ENCODE data around the gene FAM117A.
"Not testable (repeated sequence)": the region's sequence is repeated elsewhere in the genome, so short reads cannot be mapped to it uniquely, and the experiment has no call there.

FAM117A gene

GRCh38 chr17:49739641-49740271 is 24.2 kb downstream of the FAM117A start:
- no peak for DNase-seq

GRCh38 chr17:49738456-49739163 is 25.3 kb downstream of the FAM117A start:
- DNase-seq: no peak

DNA sequence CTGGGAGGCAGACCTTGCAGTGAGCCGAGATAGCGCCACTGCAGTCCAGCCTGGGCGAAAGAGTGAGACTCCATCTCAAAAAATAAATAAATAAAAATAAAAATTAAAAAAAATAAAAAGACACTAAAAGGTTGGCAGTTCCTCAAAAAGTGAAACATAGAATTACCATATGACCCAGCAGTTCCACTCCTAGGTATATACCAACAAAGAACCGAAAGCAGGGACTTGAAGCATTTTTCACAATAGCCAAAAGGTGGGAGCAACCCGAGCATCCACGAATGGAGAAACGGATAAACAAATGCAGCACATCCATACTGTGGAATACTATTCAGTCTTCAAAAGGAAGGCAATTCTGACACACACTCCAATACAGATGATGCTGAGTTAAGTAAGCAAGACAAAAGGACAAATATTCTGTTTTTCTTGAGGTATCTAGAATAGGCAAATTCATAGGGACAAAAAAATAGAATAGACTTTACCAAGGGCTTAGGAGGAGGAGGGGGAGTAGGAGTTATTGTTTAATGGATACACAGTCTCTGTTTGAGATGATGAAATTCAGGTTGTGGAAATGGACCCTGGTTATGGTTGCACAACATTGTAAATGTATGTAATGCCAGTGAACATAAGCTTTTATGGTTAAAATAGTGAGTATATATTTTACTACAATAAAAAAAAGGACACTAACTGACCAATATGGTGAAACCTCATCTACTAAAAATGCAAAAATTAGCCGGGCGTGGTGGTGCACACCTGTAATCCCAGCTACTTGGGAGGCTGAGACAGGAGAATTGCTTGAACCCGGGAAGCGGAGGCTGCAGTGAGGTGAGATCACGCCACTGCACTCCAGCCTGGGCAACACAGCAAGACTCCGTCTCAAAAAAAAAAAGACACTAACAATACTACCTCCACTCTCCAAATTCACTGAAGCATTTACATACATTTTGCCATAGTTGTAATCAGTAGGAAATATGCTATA is 29.1 kb downstream of the FAM117A start:
- DNase-seq: no peak

DNA sequence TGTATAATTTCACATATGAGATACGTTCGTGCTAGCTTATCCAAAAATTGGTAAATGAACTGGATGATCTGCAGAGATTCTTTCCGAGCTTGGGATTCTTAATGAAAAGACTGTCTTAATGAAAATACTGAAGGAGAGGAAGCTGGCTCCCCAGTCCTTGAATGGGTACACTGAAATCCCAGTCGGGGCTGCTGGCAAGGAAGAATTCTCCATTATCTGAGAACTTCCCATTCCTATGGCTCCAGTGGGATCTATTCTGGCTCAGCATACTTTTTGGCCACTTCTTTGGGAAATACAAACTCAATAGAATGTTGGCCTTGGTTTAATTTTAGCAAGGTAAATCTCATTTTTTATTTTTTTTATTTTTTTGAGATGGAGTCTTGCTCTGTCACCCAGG is 32.5 kb downstream of the FAM117A start:
- DNase-seq: no peak

- no peak for DNase-seq
Observed at GRCh38 chr17:49730785-49731434, 33.0 kb downstream of the FAM117A start.

DNA sequence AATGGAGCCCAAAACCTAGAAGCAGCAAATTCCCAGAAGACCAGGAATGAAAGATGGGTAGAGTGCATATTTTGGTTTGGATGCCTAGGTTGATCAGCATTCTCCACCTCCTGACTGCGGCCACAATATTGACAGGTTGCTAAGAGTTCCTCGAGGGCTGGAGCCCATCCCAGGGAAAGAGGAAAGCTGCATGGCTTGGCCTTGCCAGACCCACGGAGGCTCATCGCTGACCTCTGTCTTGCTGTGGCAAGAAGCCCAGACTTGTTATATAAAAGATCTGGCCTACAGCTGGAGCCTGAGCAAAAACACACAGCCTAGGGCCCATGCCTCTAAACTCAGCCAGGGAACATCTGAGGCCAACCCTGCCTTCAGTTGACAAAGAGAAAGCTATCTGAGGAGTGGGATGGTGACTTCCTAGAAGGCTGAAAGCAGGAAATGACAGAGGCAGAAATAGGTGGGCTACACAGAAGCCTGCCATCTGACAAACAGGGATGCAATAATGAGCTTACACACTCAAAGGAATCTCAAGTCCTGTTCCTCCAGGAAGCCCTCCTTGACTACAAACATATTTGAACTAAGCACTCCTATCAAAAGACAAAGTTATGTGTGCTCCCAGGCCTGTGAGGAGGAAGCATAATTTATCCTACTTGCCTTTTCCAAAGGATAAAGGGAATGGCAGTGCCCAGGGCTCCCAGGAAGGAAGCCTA is 33.7 kb downstream of the FAM117A start:
- DNase-seq: peak; percentile 32

GRCh38 chr17:49729069-49729468 is 34.9 kb downstream of the FAM117A start:
- no peak for DNase-seq

DNA sequence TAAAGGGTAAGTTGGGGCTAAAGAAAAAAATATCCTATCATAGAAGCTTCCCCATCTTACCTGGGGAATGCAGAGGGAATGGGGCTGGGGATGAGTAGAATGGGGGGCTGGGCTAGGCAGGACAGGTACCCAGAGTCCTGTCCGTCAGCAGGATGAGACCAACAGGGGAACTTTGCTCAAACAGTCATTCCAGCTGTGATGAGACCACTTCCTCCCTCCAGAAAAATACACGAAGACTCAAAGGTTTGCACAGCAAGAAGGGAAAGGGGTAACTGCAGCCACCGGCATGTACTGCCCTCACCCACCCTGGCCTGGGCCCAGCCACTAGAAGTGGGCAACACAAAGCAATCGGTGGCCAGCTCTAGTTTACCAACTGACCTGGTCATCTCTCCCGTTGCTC is 35.5 kb downstream of the FAM117A start:
- DNase-seq: no peak

- no peak for DNase-seq
Observed at GRCh38 chr17:49727380-49727779, 36.6 kb downstream of the FAM117A start.

DNA sequence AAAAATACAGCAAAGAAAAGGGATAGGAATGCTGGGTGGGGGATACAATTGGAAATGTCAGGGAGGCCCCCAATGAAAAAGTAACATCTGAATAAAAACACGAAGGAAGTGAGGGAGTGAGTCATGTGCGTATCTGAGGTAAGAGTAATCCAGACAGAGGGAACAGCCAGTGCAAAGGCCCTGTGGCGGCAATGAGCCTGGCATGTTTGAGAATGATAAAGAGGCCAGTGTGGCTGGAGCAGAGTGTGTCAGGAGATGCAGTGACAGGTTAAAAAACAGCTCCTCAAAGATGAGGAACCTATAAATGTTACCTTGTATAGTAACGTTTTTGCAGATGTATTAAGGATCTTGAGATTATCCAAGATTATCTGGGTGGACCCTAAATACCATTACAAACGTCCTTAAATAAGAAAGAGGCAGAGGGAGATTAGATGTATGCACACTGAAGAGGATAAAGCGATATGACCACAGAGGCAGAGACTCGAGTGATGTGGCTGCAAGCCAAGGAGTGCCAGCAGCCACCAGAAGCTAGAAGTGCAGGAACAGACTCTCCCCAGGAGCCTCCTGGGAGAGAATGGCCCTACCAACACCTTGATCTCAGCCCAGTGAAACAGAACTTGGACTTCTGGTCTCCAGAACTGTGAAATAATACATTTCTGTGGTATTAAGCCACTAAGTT is 38.3 kb downstream of the FAM117A start:
- no peak for DNase-seq

DNA sequence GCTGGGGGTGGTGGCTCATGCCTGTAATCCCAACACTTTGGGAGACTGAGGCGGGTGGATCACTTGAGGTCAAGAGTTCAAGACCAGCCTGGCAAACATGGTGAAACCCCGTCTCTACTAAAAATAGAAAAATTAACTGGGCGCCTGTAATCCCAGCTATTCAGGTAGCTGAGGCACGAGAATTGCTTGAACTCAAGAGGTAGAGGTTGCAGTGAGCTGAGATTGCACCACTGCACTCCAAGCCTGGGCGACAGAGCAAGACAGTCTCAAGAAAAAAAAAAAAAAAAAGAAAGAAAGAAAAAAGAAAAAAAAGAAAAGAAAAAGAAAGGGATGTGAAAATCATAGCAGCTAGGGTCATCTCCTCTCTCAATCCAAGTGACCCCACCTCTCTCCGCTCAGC is 39.4 kb downstream of the FAM117A start:
- DNase-seq: not testable (repeated sequence)

DNA sequence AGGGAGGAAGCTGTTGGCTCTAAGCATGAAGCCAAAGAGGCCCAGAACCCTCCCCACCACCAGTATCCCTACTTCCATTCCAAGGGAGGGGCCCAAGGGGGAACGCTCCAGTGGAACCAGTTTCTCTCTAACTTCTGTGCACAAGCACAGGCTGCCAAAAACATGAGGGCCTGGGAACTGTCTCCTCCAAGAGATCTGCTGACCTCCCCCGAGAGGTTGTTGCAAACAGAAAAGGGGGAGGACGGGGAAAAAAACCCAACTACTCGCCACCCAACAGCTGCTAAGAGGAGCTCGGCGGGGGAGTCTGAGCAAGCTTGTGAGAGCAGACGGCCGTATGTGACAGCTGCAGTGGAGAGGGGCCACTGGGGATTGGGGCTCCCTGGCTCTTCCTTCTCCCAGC is 40.5 kb downstream of the FAM117A start:
- no peak for DNase-seq

DNA sequence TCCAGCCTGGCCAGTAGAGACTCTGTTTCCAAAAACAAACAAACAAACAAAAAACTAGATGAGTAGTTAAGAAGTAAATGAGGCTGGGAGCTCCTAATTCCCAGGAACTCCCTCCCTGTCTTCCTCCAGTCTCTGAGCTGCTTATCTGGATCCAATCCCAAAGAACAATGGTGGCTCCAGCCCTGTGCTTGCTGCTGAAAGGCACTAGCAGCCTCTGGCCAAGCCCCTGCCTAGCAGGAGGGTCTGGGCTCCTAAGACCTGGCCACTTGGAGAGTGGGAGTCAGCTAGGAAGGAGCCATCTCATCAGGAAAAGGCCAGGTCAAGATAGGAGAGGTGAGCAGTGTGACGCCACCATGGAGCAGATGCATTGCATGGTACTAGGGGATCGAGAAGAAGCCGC is 41.9 kb downstream of the FAM117A start:
- no peak for DNase-seq

DNA sequence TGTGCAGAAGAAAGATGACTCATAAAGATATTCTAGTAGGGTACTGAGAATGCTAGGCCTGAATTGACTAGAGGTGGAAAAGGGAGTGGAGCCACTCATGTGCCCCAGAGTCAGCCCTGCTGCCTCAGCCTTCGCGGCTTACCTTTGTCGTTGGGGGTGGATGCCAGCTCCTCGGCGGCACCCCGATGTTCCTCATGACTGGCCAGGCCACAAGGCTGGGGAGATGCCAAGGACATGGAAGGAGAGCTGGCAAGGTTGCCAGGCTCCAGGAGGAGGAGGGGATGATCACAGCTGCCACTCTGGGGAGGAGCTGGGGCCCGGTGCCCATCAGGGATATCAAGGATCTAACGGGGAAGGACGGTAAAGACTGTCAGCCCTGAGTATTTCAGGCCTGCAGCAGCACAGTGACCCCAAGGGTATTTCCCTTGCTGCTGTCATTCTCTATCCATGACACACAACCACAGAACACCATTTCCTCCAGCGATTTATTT is 46.5 kb downstream of the FAM117A start:
- no peak for DNase-seq

GRCh38 chr17:49716668-49717364 is 47.1 kb downstream of the FAM117A start:
- no peak for DNase-seq

- no peak for DNase-seq
Observed at GRCh38 chr17:49715717-49716279, 48.1 kb downstream of the FAM117A start.

- no peak for DNase-seq
Observed at GRCh38 chr17:49715216-49715615, 48.7 kb downstream of the FAM117A start.

- DNase-seq: no peak
Observed at GRCh38 chr17:49708515-49709183, 55.3 kb downstream of the FAM117A start.

DNA sequence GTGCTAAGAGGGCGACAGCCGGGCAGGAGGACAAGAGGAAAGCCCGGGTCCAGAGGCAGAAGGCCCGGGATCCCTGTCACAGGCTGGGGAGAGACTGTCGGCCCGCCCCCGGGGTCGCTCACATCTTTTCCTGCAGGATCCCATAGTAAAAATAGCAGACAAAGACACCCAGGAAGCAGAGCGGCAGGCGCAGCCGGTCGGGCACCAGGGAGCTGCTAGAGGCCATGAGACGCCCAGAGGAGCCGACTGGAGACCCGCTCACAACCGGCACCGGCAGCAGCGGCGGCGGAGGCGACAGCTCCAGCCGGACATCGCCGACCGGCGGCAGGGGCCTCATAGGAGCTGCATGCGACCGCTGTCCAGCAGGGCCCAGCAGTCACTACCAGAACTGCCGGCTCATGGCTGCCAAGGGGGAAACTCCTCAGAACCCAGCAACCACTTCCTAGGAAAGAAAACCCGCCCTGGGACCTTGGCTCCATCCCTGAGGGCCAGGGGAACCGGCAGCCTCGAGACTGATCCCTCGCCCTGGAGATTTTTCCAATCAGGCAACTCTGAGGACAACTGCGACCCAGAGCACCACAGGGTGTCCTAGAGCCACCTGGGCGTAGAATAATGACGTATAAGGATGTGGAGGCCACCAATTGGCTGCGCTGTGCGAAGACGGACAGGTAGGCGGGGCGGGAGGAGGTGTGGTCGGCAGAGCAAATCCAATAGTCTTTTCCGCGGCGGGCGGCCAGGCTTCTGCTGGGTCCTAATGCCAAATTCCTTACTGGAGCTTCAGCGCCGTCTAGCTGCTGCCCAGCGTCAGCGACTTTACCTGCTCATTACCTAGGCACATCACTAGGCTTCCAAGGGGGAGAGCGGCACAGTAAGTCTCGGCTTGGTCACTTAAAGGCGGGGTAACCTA is 56.1 kb downstream of the FAM117A start, which contains the start of gene SLC35B1:
Gene SLC35B1, minus strand, starts transcription at position 357 of the 907 bp plus-strand sequence. Its CDS starts 131 bp downstream, at position 226.
- peak; percentile 99 for DNase-seq
